Gastrocnemius medialis (tissue), 4 donors: ENCODE data around the gene FNIP1.

ENCODE experiments used
- POLR2A ChIP-seq, 2 donors: fragments of 450-650 bp; IDR thresholded peaks; one replicate each; pipeline ENCODE4 v1.6.1; 2017; ENCODE audit warnings: antibody characterized with exemption in 2 of 2, mild to moderate bottlenecking in 2 of 2, moderate library complexity in 2 of 2
- TF ChIP-seq, protein P1 (sequence below), 5 experiments: fragments of 450-650 bp in 3 of 5; fragments of 200-600 bp in 2 of 5; sonication (generic) in 2 of 5; IDR thresholded peaks in 4 of 5; conservative IDR thresholded peaks in 1 of 5; 1 replicate in 4 of 5; 2 replicates in 1 of 5; pipeline ENCODE4 v1.5.1; 2016 to 2019; ENCODE audit warnings: antibody characterized with exemption in 5 of 5, mild to moderate bottlenecking in 3 of 5, moderate library complexity in 3 of 5

DNA sequence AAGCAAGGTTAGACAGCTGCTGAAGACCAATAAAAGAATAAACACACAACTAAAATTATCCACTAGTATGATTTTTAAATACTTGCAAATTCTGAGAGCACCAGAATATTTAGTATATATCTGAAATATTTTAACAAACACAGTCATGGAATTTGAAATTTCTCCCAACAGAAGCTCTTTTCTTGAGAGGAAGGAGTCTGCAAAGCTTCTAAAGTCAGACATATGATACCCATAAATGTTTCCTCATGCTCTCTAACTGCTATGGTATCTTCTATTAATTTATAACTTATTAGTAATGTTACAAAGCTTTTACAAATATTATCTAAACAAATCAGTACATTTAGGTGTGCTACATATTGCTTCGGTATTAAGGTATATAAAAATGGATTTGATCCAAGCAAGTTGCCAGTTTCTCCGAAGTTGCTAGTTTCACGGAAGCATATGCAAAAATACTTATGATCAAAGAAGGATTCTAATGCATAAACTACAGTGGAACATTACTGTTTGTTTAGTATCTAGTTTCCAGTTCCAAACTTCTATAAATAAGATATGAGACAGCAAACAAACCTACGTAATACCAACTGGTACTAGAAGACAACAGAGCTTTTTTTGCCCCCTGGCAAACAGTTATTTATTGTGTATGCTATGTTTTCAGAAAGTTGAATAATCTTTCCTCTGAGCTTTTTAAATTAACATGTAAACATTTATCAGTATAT lies 22.0 kb downstream of the FNIP1 start:
- TF ChIP-seq, protein P1, sequence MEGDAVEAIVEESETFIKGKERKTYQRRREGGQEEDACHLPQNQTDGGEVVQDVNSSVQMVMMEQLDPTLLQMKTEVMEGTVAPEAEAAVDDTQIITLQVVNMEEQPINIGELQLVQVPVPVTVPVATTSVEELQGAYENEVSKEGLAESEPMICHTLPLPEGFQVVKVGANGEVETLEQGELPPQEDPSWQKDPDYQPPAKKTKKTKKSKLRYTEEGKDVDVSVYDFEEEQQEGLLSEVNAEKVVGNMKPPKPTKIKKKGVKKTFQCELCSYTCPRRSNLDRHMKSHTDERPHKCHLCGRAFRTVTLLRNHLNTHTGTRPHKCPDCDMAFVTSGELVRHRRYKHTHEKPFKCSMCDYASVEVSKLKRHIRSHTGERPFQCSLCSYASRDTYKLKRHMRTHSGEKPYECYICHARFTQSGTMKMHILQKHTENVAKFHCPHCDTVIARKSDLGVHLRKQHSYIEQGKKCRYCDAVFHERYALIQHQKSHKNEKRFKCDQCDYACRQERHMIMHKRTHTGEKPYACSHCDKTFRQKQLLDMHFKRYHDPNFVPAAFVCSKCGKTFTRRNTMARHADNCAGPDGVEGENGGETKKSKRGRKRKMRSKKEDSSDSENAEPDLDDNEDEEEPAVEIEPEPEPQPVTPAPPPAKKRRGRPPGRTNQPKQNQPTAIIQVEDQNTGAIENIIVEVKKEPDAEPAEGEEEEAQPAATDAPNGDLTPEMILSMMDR (IDR thresholded peaks at IDR 0.05 in 4 of 5, conservative IDR thresholded peaks at IDR 0.05 in 1 of 5): no peak
- TF ChIP-seq POLR2A (IDR thresholded peaks at IDR 0.05): no peak
